ENCODE results near the gene NPIPB6.

The NPIPB6 gene

GRCh38 chr16:28321700-28322411 is 41.5 kb downstream of the NPIPB6 start:
- DNase-seq = peak; percentile 48

GRCh38 chr16:28320741-28321140 is 42.6 kb downstream of the NPIPB6 start:
- no peak for DNase-seq

DNA sequence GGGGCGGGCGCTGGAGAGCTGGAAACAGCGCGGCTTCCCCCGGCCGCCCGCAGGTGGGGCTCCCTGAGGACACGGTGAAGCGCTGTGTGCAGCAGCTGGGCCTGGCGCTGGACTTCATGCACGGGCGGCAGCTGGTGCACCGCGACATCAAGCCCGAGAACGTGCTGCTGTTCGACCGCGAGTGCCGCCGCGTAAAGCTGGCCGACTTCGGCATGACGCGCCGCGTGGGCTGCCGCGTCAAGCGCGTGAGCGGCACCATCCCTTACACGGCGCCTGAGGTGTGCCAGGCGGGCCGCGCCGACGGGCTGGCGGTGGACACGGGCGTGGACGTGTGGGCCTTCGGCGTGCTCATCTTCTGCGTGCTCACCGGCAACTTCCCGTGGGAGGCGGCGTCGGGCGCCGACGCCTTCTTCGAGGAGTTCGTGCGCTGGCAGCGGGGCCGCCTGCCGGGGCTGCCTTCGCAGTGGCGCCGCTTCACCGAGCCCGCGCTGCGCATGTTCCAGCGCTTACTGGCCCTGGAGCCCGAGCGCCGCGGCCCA is 43.2 kb downstream of the NPIPB6 start:
- DNase-seq = no peak

DNA sequence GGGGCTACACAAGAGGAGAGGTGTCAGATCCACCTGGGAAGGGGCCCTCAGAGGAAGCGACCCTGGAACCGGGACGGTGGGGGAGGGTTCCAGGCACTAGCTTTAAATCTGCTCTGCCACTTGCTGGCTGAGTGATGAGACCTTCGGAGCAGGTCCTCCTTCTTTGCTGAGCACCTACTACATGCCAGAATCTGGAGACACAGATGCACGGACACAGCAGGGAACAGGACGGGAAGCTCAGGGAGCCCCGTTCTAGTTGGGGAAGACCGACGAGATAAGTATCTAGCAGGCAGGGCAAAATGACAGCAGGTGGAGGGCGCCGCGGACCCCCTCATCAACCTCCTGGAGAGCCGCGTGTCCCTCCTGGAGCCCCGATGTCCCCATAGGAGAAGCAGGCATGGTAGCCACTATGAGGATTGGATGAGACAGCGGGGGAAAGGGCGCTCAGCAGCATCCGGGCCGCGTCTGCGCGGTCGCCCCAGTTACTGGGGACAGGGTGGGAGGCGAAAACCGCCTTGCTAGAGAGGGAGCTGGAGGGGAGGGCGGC is 43.8 kb downstream of the NPIPB6 start:
- DNase-seq = no peak

- no peak for DNase-seq
Observed at GRCh38 chr16:28318042-28318744, 45.1 kb downstream of the NPIPB6 start.

- peak; percentile 76 for DNase-seq
Observed at GRCh38 chr16:28317040-28317880, 46.0 kb downstream of the NPIPB6 start.

GRCh38 chr16:28316054-28316453 is 47.3 kb downstream of the NPIPB6 start:
- DNase-seq = no peak

- DNase-seq = no peak
Observed at GRCh38 chr16:28313587-28313986, 49.7 kb downstream of the NPIPB6 start.

DNA sequence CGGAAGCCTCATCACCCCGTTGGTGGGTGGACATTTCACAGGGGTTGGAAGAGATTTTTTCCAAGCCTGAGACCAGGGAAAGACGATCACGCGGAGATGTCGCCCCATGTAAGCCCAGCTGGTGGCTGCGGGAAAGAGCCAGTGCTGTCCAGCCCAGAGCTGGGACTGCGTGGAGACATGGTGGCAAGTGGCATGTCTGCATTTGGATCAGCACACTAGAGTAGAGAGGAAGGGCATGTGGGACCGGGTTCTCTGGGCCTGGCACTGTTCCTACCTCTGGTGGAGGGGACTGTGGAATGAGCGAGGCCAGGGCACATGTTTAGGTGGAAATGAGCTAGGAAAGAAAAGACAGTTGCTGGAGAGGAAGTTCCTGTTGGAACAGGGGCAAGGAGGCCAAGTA is 51.0 kb downstream of the NPIPB6 start:
- no peak for DNase-seq

DNA sequence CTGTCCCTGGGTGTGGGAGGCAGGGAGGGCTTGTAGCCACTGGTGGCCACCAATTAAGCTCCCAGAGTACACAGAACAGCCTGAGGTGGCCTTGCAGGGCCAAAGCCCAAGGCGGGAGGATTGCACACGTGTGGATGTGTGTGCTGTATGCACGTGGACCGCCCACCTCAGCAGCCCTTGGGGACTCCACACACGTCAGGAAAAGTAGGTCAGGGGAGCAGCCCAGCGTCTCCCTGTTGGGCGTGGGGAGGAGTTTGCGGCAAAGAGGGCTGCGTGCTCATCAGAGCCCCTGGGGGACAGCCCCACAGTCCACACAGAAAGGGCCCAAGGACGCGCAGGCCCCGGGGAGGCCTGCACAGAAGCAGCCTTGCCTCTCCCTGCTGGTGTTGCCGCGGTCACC is 51.4 kb downstream of the NPIPB6 start:
- DNase-seq = no peak

GRCh38 chr16:28311413-28311812 is 51.9 kb downstream of the NPIPB6 start:
- DNase-seq = no peak

DNA sequence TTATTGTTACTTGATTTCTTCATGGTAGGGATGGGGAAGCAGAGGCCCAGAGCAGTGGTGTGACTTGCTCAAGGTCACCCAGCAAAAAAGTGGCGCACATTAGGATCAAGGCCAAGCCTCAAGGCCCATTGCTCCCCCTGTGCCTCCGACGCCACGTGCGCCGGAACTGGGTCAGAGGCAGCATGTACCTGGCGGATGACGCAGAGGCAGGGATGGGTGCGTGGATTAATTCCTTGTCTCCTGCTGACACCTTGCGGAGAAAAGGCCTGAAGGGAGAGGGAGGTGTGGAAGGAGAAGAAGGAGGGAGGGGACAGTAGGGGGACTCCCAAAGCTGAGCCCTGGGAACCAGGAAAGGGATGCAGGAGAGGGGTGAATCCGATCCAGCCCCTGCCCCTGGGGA is 52.5 kb downstream of the NPIPB6 start:
- no peak for DNase-seq

DNA sequence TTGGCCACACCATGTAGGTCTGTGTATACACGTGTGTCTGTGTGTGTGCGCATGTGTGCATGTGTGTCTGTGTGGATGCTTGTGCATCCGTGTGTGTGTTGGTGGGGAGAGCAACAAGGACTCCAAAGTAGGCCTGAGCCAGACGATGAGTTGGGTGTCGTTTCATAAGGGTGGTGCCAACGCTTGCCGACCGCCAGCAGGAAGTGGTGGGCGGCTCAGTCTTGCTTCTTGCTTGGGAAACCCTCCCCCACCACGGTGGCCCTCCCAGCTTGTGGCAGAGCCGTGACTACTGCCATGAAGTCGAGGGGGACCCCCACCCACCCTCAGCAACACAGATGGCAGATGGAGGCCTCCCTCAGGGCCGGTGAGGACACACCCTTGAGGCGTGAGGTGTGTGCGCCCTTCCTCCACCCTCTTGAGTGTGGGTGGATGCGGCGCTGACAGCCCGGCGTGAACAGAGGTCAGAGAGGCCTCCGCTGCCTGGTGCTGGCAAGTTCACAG is 53.4 kb downstream of the NPIPB6 start:
- peak; percentile 75 for DNase-seq

DNA sequence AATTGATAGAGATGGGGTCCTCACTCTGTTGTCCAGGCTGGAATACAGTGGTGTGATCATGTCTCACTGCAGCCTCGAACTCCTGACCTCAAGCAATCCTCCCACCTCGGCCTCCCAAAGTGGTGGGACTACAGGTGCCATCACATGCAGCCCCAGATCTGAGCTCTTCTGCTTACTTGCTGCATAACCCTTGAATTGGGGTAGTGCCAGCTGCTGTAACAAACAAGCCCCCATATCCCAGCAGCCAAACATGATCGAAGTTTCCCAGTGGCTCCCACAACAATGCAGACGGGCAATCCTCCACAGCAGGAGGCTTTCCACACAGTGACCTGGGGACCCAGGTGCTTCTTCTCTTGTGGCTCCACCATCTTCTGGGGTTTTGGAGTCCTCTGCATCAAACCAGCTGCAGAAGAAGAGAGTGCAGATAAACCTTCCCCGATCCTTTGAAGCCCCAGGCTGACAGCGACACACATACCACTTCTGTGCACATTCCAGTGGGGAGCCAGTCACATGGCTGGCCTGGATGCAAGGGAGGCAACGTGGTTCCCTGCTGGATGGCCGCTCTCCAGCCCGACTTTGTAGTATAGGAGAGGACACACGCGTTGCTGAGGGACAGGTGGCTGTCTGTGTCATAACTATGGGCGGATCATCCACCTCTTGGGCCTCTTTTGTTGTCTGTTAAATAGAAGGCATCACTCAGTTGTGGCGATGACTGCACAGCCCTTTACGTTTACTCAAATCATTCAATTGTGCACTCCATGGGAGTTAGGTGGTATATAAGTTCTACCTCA is 54.3 kb downstream of the NPIPB6 start:
- DNase-seq = no peak

DNA sequence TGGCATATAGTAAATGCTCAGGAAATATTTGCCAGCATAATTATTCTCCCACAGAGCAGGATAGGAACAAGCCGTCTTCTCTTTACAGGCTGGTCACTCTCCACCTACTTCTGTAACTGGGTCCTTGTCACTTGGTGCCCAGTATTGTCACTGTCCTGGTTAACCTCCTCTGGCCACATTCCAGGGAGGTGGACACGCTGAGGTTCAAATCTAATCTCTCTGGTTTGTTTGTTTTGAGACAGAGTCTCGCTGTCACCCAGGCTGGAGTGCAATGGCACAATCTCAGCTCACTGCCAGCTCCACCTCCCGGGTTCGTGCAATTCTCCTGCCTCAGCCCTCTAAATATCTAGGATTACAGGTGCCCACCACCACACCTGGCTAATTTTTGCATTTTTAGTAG is 55.4 kb downstream of the NPIPB6 start:
- DNase-seq = no peak

- DNase-seq = no peak
Observed at GRCh38 chr16:28304214-28304613, 59.1 kb downstream of the NPIPB6 start.

GRCh38 chr16:28303132-28303531 is 60.2 kb downstream of the NPIPB6 start:
- DNase-seq = no peak

DNA sequence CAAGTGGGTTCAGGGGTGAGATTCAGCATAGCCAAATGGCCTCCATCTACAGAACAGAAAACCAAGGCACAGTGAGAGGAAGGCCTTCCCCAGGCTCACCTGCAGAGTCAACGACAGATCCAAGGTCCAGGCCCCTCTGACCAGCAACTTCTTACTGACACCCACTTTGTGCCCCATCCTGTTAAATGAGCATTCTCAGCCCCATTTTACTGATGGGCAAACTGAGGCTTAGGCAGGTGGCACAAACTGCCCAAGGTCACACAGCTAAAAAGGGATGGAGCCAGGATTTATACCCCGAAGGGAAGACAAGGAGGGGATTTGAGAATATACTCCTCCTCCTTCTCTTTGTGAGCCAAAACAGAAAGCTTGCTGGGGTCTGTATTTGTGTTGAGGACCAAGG is 61.7 kb downstream of the NPIPB6 start:
- DNase-seq = no peak

DNA sequence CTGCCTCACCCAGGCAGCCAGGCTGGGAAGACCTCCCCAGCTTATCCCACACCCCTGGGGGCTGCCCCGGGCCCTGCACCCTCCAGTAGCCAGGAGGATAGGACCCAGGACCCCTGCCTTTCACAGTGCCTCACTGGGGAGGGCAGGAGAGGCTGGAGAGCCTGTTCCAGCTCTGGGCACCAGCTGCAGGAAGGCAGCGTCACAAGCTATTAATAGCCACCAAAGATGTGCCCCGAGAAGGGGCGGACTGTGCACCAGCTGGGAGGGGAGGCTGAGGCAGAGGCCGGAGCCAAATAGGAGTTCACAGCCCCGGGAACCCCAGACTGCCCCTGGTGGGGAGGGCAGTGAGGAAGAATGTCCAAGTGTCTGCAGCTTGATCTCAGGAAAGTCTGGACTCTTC is 62.2 kb downstream of the NPIPB6 start:
- no peak for DNase-seq

DNA sequence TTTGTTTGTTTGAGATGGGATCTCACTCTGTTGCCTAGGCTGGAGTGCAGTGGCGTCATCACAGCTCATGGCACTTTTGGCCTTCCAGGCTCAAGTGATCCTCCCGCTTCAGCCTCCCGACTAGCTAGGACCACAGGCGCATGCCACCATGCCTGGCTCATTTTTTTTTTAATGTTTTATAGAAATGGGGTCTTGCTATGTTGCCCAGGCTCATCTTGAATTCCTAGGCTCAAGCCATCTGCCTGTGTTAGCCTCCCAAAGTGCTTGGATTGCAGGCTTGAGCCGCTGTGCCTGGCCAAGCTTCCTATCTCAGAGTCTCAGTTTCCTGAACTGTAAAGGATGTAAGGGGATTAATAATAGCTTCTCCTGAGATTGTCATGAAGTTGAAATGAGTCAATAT is 63.0 kb downstream of the NPIPB6 start:
- DNase-seq = no peak

GRCh38 chr16:28298511-28298878 is 64.8 kb downstream of the NPIPB6 start:
- DNase-seq = no peak

Measured in activated CD4-positive, alpha-beta T cell treated with anti-CD3 and anti-CD28 coated beads, Interleukin-2, Interleukin-6, amounts not matched to agents 100 ng/mL and 50 ng/mL, durations not matched to agents 16 hours and 8 hours (primary cell).